HepG2 (cell line): Measurements from ENCODE around the gene TNFAIP8L1. TPM values are rescaled to one million over a fixed set of nuclear protein-coding genes. Genes with fewer than 3 reads are reported as not detected.
A peak's percentile ranks its signal among the peaks of the same experiment; 100 is the strongest.

ENCODE experiments used
- ARHGAP35 ChIP-seq: sonication (generic); formaldehyde crosslinking; IDR thresholded peaks from 2 replicates; pipeline ENCODE4 v1.9.0; 2022; ENCODE audit warnings: mild to moderate bottlenecking, inconsistent platforms, moderate library complexity, missing genetic modification reagents, borderline replicate concordance
- ATRX ChIP-seq: sonication (generic); formaldehyde crosslinking; IDR thresholded peaks from 2 replicates; pipeline ENCODE4 v1.4.0; 2020; ENCODE audit warnings: missing genetic modification reagents, borderline replicate concordance
- BORCS8-MEF2B ChIP-seq: sonication (generic); formaldehyde crosslinking; IDR thresholded peaks from 2 replicates; pipeline ENCODE4 v1.8.0; 2022; ENCODE audit warnings: mild to moderate bottlenecking, missing genetic modification reagents
- GTF3A ChIP-seq: sonication (generic); formaldehyde crosslinking; conservative IDR thresholded peaks from 2 replicates; pipeline ENCODE4 v1.4.0; 2020; ENCODE audit warnings: mild to moderate bottlenecking, missing genetic modification reagents
- HNRNPH1 ChIP-seq: fragments of 200-400 bp; formaldehyde crosslinking; optimal IDR thresholded peaks from 2 replicates; pipeline ENCODE3; 2017; ENCODE audit warnings: mild to moderate bottlenecking, low read depth, low read length
- MNT ChIP-seq: fragments of 450-650 bp; IDR thresholded peaks from 2 replicates; pipeline ENCODE4 v1.6.1; 2016
- NAIF1 ChIP-seq: sonication (generic); formaldehyde crosslinking; IDR thresholded peaks from 2 replicates; pipeline ENCODE4 v1.5.0; 2020; ENCODE audit warnings: mild to moderate bottlenecking, missing genetic modification reagents, borderline replicate concordance
- NFATC3 ChIP-seq: sonication (generic); formaldehyde crosslinking; IDR thresholded peaks from 2 replicates; pipeline ENCODE4 v1.5.1; 2020; ENCODE audit warnings: mild to moderate bottlenecking, missing genetic modification reagents
- NONO ChIP-seq, 2 experiments: fragments of 450-650 bp in 1 of 2; sonication (generic) in 1 of 2; formaldehyde crosslinking in 1 of 2; IDR thresholded peaks in 1 of 2; conservative IDR thresholded peaks in 1 of 2; 2 replicates each; pipeline versions ENCODE4 v1.6.1 to v1.8.0; 2017 to 2022; ENCODE audit warnings: mild to moderate bottlenecking in 1 of 2, missing genetic modification reagents in 1 of 2, moderate library complexity in 1 of 2
- NR2F6 ChIP-seq, 2 experiments: IDR thresholded peaks; 2 replicates each; pipeline ENCODE4 v1.6.1; 2016; ENCODE audit warnings: antibody characterized with exemption in 1 of 2, mild to moderate bottlenecking in 1 of 2
- RFX3 ChIP-seq: IDR thresholded peaks from 2 replicates; pipeline ENCODE4 v1.6.1; 2016; ENCODE audit warnings: missing biosample characterization, missing genetic modification reagents
- SNAPC2 ChIP-seq: sonication (generic); formaldehyde crosslinking; IDR thresholded peaks from 2 replicates; pipeline ENCODE4 v1.8.1; 2022; ENCODE audit warnings: mild to moderate bottlenecking, missing genetic modification reagents
- SOX6 ChIP-seq, 2 experiments: fragments of 450-650 bp in 1 of 2; sonication (generic) in 1 of 2; formaldehyde crosslinking in 1 of 2; IDR thresholded peaks; 2 replicates each; pipeline versions ENCODE4 v1.4.0 to v1.6.1; 2017 to 2020; ENCODE audit warnings: antibody characterized with exemption in 1 of 2, mild to moderate bottlenecking in 1 of 2, missing genetic modification reagents in 1 of 2
- SP5 ChIP-seq: IDR thresholded peaks from 2 replicates; pipeline ENCODE4 v1.6.1; 2016; ENCODE audit warnings: low read depth, borderline replicate concordance
- TAF1 ChIP-seq: sonication (generic); formaldehyde crosslinking; IDR thresholded peaks from 2 replicates; pipeline ENCODE4 v1.4.0; 2020; ENCODE audit warnings: missing genetic modification reagents
- TEAD3 ChIP-seq: optimal IDR thresholded peaks from 2 replicates; pipeline ENCODE3; 2016; ENCODE audit warnings: borderline replicate concordance
- UBTF ChIP-seq: sonication (generic); formaldehyde crosslinking; IDR thresholded peaks from 2 replicates; pipeline ENCODE4 v1.4.0; 2020; ENCODE audit warnings: mild to moderate bottlenecking, missing genetic modification reagents
- ZNF331 ChIP-seq: sonication (generic); formaldehyde crosslinking; IDR thresholded peaks from 2 replicates; pipeline ENCODE4 v1.4.0; 2020; ENCODE audit warnings: missing genetic modification reagents
- ZNF556 ChIP-seq: sonication (generic); formaldehyde crosslinking; IDR thresholded peaks from 2 replicates; pipeline ENCODE4 v1.4.0; 2020; ENCODE audit warnings: mild to moderate bottlenecking, missing genetic modification reagents, borderline replicate concordance
- ZNF574 ChIP-seq: sonication (generic); formaldehyde crosslinking; IDR thresholded peaks from 2 replicates; pipeline ENCODE4 v1.4.0; 2020; ENCODE audit warnings: missing genetic modification reagents
- ZNF709 ChIP-seq: sonication (generic); formaldehyde crosslinking; IDR thresholded peaks from 2 replicates; pipeline ENCODE4 v1.5.0; 2020; ENCODE audit warnings: mild to moderate bottlenecking, missing genetic modification reagents
- polyA plus RNA-seq, 8 experiments: library from polyadenylated mRNA; depleted of rRNA in 3 of 8; stranded (reverse) in 7 of 8; unstranded in 1 of 8; fragments of >200 nt; fragmentation: Illumina TruSeq in 4 of 8; extraction: Trizol in 4 of 8; gene quantifications; 2 replicates each; pipeline versions ENCODE4 v1.2.1 to v1.2.3, GENCODE V29; 2011 to 2016; ENCODE audit warnings: low read depth in 4 of 8, missing spikeins in 1 of 8, mixed read lengths in 1 of 8; ENCODE audit not compliant: insufficient read depth in 1 of 8
- total RNA-seq, 5 experiments: library from RNA; depleted of rRNA; stranded (reverse); fragments of >200 nt; fragmentation: Illumina TruSeq; extraction: Trizol; gene quantifications; 2 replicates each; pipeline ENCODE4 v1.2.3, GENCODE V29; 2016; ENCODE audit warnings: low read depth in 1 of 5

Gene TNFAIP8L1
- total and polyA plus RNA-seq, 2 of the 13 experiments (the other 11 are each of a cell fraction or from before 2014, with no cell fraction given): 13.4 to 21.4 TPM

- TF ChIP-seq ARHGAP35 (CRISPR knock-in tag): peak; percentile 61
- peak; percentile 74 for TF ChIP-seq SP5 (CRISPR knock-in tag)
- no peak for TF ChIP-seq ATRX (CRISPR knock-in tag)
- TF ChIP-seq SOX6 (IDR thresholded peaks at IDR 0.05): no peak
- TF ChIP-seq SOX6 (CRISPR knock-in tag; IDR thresholded peaks at IDR 0.05): 0 out of 2 replicates have a peak, but pooled peaks have one; percentile 12
- TF ChIP-seq NR2F6 (IDR thresholded peaks at IDR 0.05): no peak
- no peak for TF ChIP-seq NR2F6 (CRISPR knock-in tag; IDR thresholded peaks at IDR 0.05)
- no peak for TF ChIP-seq HNRNPH1
- no peak for TF ChIP-seq NONO (IDR thresholded peaks at IDR 0.05)
- peak; percentile 76; the same call in 1 of the 2 replicates for TF ChIP-seq NONO (CRISPR knock-in tag; conservative IDR thresholded peaks at IDR 0.05)
- TF ChIP-seq NFATC3 (CRISPR knock-in tag): no peak
- peak; percentile 71; the same call in 1 of the 2 replicates for TF ChIP-seq ZNF574 (CRISPR knock-in tag)
- peak; percentile 98 for TF ChIP-seq TAF1
- TF ChIP-seq BORCS8-MEF2B (CRISPR knock-in tag): peak; percentile 58; the same call in 1 of the 2 replicates
- peak; percentile 54; the same call in 1 of the 2 replicates for TF ChIP-seq UBTF (CRISPR knock-in tag)
- 0 out of 2 replicates have a peak, but pooled peaks have one; percentile 21 for TF ChIP-seq ZNF709 (CRISPR knock-in tag)
- no peak for TF ChIP-seq RFX3 (CRISPR knock-in tag)
- peak; percentile 54 for TF ChIP-seq ZNF331 (CRISPR knock-in tag)
- TF ChIP-seq NAIF1 (CRISPR knock-in tag): no peak
- TF ChIP-seq SNAPC2 (CRISPR knock-in tag): no peak
- TF ChIP-seq TEAD3 (CRISPR knock-in tag): peak; percentile 34
- peak; percentile 88; the same call in 1 of the 2 replicates for TF ChIP-seq ZNF556 (CRISPR knock-in tag)
- TF ChIP-seq MNT: peak; percentile 99
- TF ChIP-seq GTF3A (CRISPR knock-in tag): 0 out of 2 replicates have a peak, but pooled peaks have one; percentile 44
These were observed 30.6 kb downstream of the TNFAIP8L1 start, which contains the start of gene MYDGF (continued) for GRCh38 chr19:4669723-4670480.
